Osteocyte (in vitro differentiated cells): ENCODE measurements around the gene ATG5. TPM values are rescaled to one million over a fixed set of nuclear protein-coding genes. Genes with fewer than 3 reads are reported as not detected.

Experiments
- DNase-seq: peaks from one replicate; pipeline ENCODE4 v3.0.0; 2021; ENCODE audit warnings: mixed read lengths; ENCODE audit not compliant: unreplicated experiment; ENCODE audit errors: extremely low spot score
- H3K27ac Mint-ChIP-seq: one replicate; pipeline ENCODE4 v1.8.0; 2021; ENCODE audit warnings: mild to moderate bottlenecking, mixed read lengths; ENCODE audit not compliant: unreplicated experiment
- H3K27me3 Mint-ChIP-seq: one replicate; pipeline ENCODE4 v1.8.0; 2021; ENCODE audit warnings: mixed read lengths; ENCODE audit not compliant: unreplicated experiment
- H3K36me3 Mint-ChIP-seq: one replicate; pipeline ENCODE4 v1.8.0; 2021; ENCODE audit warnings: mixed read lengths; ENCODE audit not compliant: unreplicated experiment
- H3K4me1 Mint-ChIP-seq: one replicate; pipeline ENCODE4 v1.8.0; 2021; ENCODE audit warnings: mixed read lengths; ENCODE audit not compliant: unreplicated experiment
- H3K4me3 Mint-ChIP-seq: one replicate; pipeline ENCODE4 v1.8.0; 2021; ENCODE audit warnings: mild to moderate bottlenecking, moderate library complexity, mixed read lengths; ENCODE audit not compliant: unreplicated experiment
- H3K9me3 Mint-ChIP-seq: one replicate; pipeline ENCODE4 v1.8.0; 2021; ENCODE audit warnings: mixed read lengths; ENCODE audit not compliant: unreplicated experiment
- CTCF ChIP-seq: fragments of 200-600 bp; sonication (generic); IDR thresholded peaks from 2 replicates; pipeline ENCODE4 v1.5.0; 2021; ENCODE audit warnings: antibody characterized with exemption, mild to moderate bottlenecking, moderate library complexity
- total RNA-seq: library from RNA; stranded (reverse); gene quantifications from 2 replicates; pipeline ENCODE4 v1.2.1, GENCODE V29; 2021

The ATG5 gene
- total RNA-seq, 1 donor from 2014 or later: 26.0 TPM

- DNase-seq: no peak
- Mint-ChIP-seq H3K36me3 (peaks cover 9% of the 10 kb centered on the region), H3K27ac (no peak overlapping the region), H3K4me3 (no peak overlapping the region), H3K9me3 (no peaks in the 10 kb centered on the region), H3K4me1 (peaks cover 20% of the 10 kb centered on the region), H3K27me3 (no peaks in the 10 kb centered on the region)
- TF ChIP-seq CTCF: no peak
These were observed 139.4 kb downstream of the ATG5 start for GRCh38 chr6:106186172-106186571.

- no peak overlapping the region for H3K27ac Mint-ChIP-seq
- no peaks in the 10 kb centered on the region for H3K27me3 Mint-ChIP-seq
- no peak for TF ChIP-seq CTCF
- H3K4me1 Mint-ChIP-seq: peaks cover 20% of the 10 kb centered on the region
- H3K9me3 Mint-ChIP-seq: no peaks in the 10 kb centered on the region
- H3K36me3 Mint-ChIP-seq: peaks cover 9% of the 10 kb centered on the region
- DNase-seq: no peak
- H3K4me3 Mint-ChIP-seq: no peak overlapping the region
These were observed 139.9 kb downstream of the ATG5 start for GRCh38 chr6:106185615-106186014.

- H3K27me3 Mint-ChIP-seq: no peaks in the 10 kb centered on the region
- TF ChIP-seq CTCF: no peak
- no peak overlapping the region for H3K4me3 Mint-ChIP-seq
- H3K9me3 Mint-ChIP-seq: no peaks in the 10 kb centered on the region
- no peak for DNase-seq
- peaks cover 9% of the 10 kb centered on the region for H3K36me3 Mint-ChIP-seq
- H3K27ac Mint-ChIP-seq: no peak overlapping the region
- peaks cover 20% of the 10 kb centered on the region for H3K4me1 Mint-ChIP-seq
These were observed 140.9 kb downstream of the ATG5 start for GRCh38 chr6:106184629-106185028.

GRCh38 chr6:106183430-106183829 is 142.1 kb downstream of the ATG5 start:
- no peaks in the 10 kb centered on the region for H3K9me3 Mint-ChIP-seq
- H3K4me1 Mint-ChIP-seq: peaks cover 20% of the 10 kb centered on the region
- H3K27me3 Mint-ChIP-seq: no peaks in the 10 kb centered on the region
- H3K4me3 Mint-ChIP-seq: no peak overlapping the region
- DNase-seq: no peak
- no peak for TF ChIP-seq CTCF
- no peak overlapping the region for H3K27ac Mint-ChIP-seq
- peaks cover 9% of the 10 kb centered on the region for H3K36me3 Mint-ChIP-seq

- Mint-ChIP-seq H3K27me3 (no peaks in the 10 kb centered on the region), H3K27ac (peak overlapping the region; percentile 56), H3K36me3 (peaks cover 9% of the 10 kb centered on the region), H3K4me3 (no peak overlapping the region), H3K4me1 (peaks cover 16% of the 10 kb centered on the region), H3K9me3 (no peaks in the 10 kb centered on the region)
- no peak for DNase-seq
- TF ChIP-seq CTCF: no peak
These were observed 143.1 kb downstream of the ATG5 start for GRCh38 chr6:106182455-106182854.
